Sigmoid colon (tissue), 4 donors: ENCODE results near the gene GOLGA7B.

Source experiments
- CTCF ChIP-seq, 4 experiments: fragments of 450-650 bp in 3 of 4; fragments of 200-600 bp in 1 of 4; IDR thresholded peaks; one replicate each; pipeline ENCODE4 v1.5.1; 2016 to 2019; ENCODE audit warnings: antibody characterized with exemption in 4 of 4, mild to moderate bottlenecking in 3 of 4, moderate library complexity in 2 of 4
- EP300 ChIP-seq, 4 donors: sonication (generic); formaldehyde crosslinking; IDR thresholded peaks; one replicate each; pipeline ENCODE4 v1.6.1; 2017; ENCODE audit warnings: antibody characterized with exemption in 4 of 4
- POLR2A ChIP-seq, 2 donors: fragments of 450-650 bp; IDR thresholded peaks; one replicate each; pipeline ENCODE4 v1.6.1; 2016; ENCODE audit warnings: antibody characterized with exemption in 2 of 2, mild to moderate bottlenecking in 2 of 2, moderate library complexity in 2 of 2
- POLR2AphosphoS5 ChIP-seq, 4 donors: sonication (generic); formaldehyde crosslinking; IDR thresholded peaks; one replicate each; pipeline ENCODE4 v1.6.1; 2017; ENCODE audit warnings: antibody characterized with exemption in 4 of 4

- no peak for TF ChIP-seq POLR2A (IDR thresholded peaks at IDR 0.05)
- no peak for TF ChIP-seq POLR2AphosphoS5 (IDR thresholded peaks at IDR 0.05)
- TF ChIP-seq CTCF (IDR thresholded peaks at IDR 0.05), result no peak
- TF ChIP-seq EP300 (IDR thresholded peaks at IDR 0.05), result no peak
Observed at GRCh38 chr10:97913614-97914013, 64.0 kb downstream of the GOLGA7B start.
